Neural cell (in vitro differentiated cells): ENCODE data around the gene CRADD. TPM values are rescaled to one million over a fixed set of nuclear protein-coding genes. Genes with fewer than 3 reads are reported as not detected.

Experiments used
- H2AFZ ChIP-seq: fragments of 200-600, 300-800 bp; sonication (generic), shearing (Covaris generic); 2 replicates; pipeline ENCODE4 v1.6.0; 2014; ENCODE audit warnings: low read depth, mild to moderate bottlenecking, antibody characterized with exemption, low read length, moderate library complexity
- H3F3A ChIP-seq: fragments of 200-600 bp; shearing (Covaris generic); 2 replicates; pipeline ENCODE4 v1.6.1; 2016; ENCODE audit warnings: mild to moderate bottlenecking, moderate library complexity, mixed read lengths, antibody characterized with exemption, low read length; ENCODE audit not compliant: insufficient read depth, poor library complexity, severe bottlenecking
- H3K27ac ChIP-seq: fragments of 200-600, 300-800 bp; sonication (generic), shearing (Covaris generic); 2 replicates; pipeline ENCODE4 v1.5.1; 2014; ENCODE audit warnings: mild to moderate bottlenecking, low read length, moderate library complexity
- H3K27me3 ChIP-seq: fragments of 300-800, 200-600 bp; sonication (generic), shearing (Covaris generic); 2 replicates; pipeline ENCODE4 v1.6.0; 2014; ENCODE audit warnings: mild to moderate bottlenecking, low read depth, low read length, moderate library complexity; ENCODE audit not compliant: insufficient read depth
- H3K36me3 ChIP-seq: fragments of 300-800, 200-600 bp; sonication (generic), shearing (Covaris generic); 2 replicates; pipeline ENCODE4 v1.5.1; 2014; ENCODE audit warnings: mild to moderate bottlenecking, antibody characterized with exemption, low read length, moderate library complexity; ENCODE audit not compliant: insufficient read depth
- H3K4me2 ChIP-seq: fragments of 300-800, 200-600 bp; sonication (generic), shearing (Covaris generic); 2 replicates; pipeline ENCODE4 v1.6.0; 2014; ENCODE audit warnings: mild to moderate bottlenecking, low read length
- H3K4me3 ChIP-seq: fragments of 300-800, 200-600 bp; sonication (generic), shearing (Covaris generic); 2 replicates; pipeline ENCODE4 v1.5.1; 2014; ENCODE audit warnings: mild to moderate bottlenecking, low read length, moderate library complexity
- H3K79me2 ChIP-seq: fragments of 200-600 bp; shearing (Covaris generic); replicated peaks from 2 replicates; pipeline ENCODE4 v1.6.0; 2014; ENCODE audit warnings: mild to moderate bottlenecking, low read length, moderate library complexity; ENCODE audit not compliant: insufficient read depth
- H3K9ac ChIP-seq: fragments of 300-800, 200-600 bp; sonication (generic), shearing (Covaris generic); 2 replicates; pipeline ENCODE4 v1.6.1; 2016; ENCODE audit warnings: mild to moderate bottlenecking, low read length, mixed read lengths
- H3K9me2 ChIP-seq: fragments of 200-600 bp; shearing (Covaris generic); 2 replicates; pipeline ENCODE4 v1.6.1; 2016; ENCODE audit warnings: mild to moderate bottlenecking, low read length, mixed read lengths; ENCODE audit not compliant: insufficient read depth
- H3K9me3 ChIP-seq: fragments of 200-600, 300-800 bp; sonication (generic), shearing (Covaris generic); 2 replicates; pipeline ENCODE4 v1.6.1; 2016; ENCODE audit warnings: mild to moderate bottlenecking, mixed run types, low read length, moderate library complexity, mixed read lengths
- H4K20me1 ChIP-seq: fragments of 200-600 bp; shearing (Covaris generic); 2 replicates; pipeline ENCODE4 v1.6.1; 2016; ENCODE audit warnings: mild to moderate bottlenecking, mixed run types; ENCODE audit not compliant: insufficient read depth
- EP300 ChIP-seq: fragments of 450-650 bp; conservative IDR thresholded peaks from 2 replicates; pipeline ENCODE4 v1.6.1; 2014; ENCODE audit warnings: antibody characterized with exemption, mild to moderate bottlenecking, moderate library complexity; ENCODE audit not compliant: poor library complexity, severe bottlenecking
- EZH2 ChIP-seq: fragments of 200-600, 300-800 bp; shearing (Covaris generic), sonication (generic); IDR thresholded peaks from 2 replicates; pipeline ENCODE4 v1.6.1; 2014; ENCODE audit warnings: antibody characterized with exemption, low read length, borderline replicate concordance, mild to moderate bottlenecking; ENCODE audit not compliant: insufficient read depth, poor library complexity, severe bottlenecking
- MXI1 ChIP-seq: fragments of 450-650 bp; conservative IDR thresholded peaks from 2 replicates; pipeline ENCODE4 v1.6.1; 2014; ENCODE audit warnings: antibody characterized with exemption, mild to moderate bottlenecking; ENCODE audit not compliant: poor library complexity, severe bottlenecking
- POLR2AphosphoS5 ChIP-seq: IDR thresholded peaks from 2 replicates; pipeline ENCODE4 v1.6.1; 2012
- RAD21 ChIP-seq: fragments of 450-650 bp; conservative IDR thresholded peaks from 2 replicates; pipeline ENCODE4 v1.6.1; 2014; ENCODE audit warnings: antibody characterized with exemption, mild to moderate bottlenecking, moderate library complexity
- SMC3 ChIP-seq: fragments of 450-650 bp; conservative IDR thresholded peaks from 2 replicates; pipeline ENCODE4 v1.6.1; 2014; ENCODE audit warnings: antibody characterized with exemption, mild to moderate bottlenecking, moderate library complexity; ENCODE audit not compliant: poor library complexity
- TAF1 ChIP-seq: IDR thresholded peaks from 2 replicates; pipeline ENCODE4 v1.6.1; 2012; ENCODE audit warnings: low read depth
- polyA plus RNA-seq: library from polyadenylated mRNA; depleted of rRNA; stranded (reverse); fragments of >200 nt; gene quantifications from 2 replicates; pipeline ENCODE4 v1.2.3, GENCODE V29; 2014
- TF ChIP-seq, protein P1 (sequence below): fragments of 450-650 bp; IDR thresholded peaks from 2 replicates; pipeline ENCODE4 v1.5.1; 2014; ENCODE audit warnings: antibody characterized with exemption, mild to moderate bottlenecking, moderate library complexity; ENCODE audit not compliant: poor library complexity, severe bottlenecking
- TF ChIP-seq, protein P2 (sequence below): IDR thresholded peaks from 2 replicates; pipeline ENCODE4 v1.6.1; 2012; ENCODE audit warnings: borderline replicate concordance

CRADD gene
- polyA plus RNA-seq, 1 donor from 2014 or later: 23.5 TPM

DNA sequence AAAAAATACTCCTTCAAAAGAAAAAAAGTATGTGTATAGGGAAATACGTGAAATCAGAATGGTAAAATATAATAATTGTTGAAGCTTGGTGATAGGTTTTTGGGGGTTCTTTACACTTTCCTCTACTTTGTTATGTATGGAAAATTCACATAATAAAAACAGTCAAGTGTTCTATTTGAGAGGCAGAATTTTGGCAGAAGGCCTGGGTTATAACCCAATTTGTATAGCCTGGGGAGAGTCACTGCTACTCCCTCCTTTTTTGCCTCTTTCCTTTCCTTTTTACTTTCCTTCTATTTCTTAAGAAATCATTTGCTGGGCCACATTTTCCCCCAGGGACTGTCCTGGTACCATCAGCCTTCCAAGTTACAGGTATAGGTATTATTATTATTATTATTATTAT lies 105.7 kb downstream of the CRADD start:
- no peak overlapping the region for H2AFZ ChIP-seq

DNA sequence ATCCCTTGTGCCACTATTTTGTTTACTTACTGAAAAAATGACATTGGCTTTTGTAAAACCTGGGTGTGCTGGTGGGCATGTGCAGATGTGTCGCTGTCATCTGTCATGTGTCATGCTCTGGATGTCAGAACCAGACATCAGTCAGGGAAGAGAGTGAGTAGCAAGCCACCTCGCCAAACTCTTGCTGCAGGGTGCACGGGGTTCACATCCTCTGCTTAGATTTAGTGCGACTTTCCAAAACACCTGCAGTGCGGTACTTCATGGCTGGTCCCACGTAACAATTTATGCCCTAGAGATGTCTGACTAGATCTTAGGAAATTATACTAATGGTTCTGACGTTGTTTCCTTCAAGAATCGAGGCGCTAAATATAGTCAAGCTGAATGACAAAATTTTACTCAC lies 106.7 kb downstream of the CRADD start:
- TF ChIP-seq POLR2AphosphoS5 (peak; percentile 57), EZH2 (no peak), EP300 (peak; percentile 82)
- H4K20me1 ChIP-seq: no peaks in the 10 kb centered on the region
- no peaks in the 10 kb centered on the region for H3K9me2 ChIP-seq
- peak overlapping the region; percentile 26 for H3K4me3 ChIP-seq
- H3K4me2 ChIP-seq: peak overlapping the region; percentile 30
- H3K27ac ChIP-seq: peak overlapping the region; percentile 67
- no peak overlapping the region for H2AFZ ChIP-seq
- no peaks in the 10 kb centered on the region for H3K79me2 ChIP-seq
- H3K27me3 ChIP-seq: no peaks in the 10 kb centered on the region
- no peaks in the 10 kb centered on the region for H3K9me3 ChIP-seq
- no peaks in the 10 kb centered on the region for H3K36me3 ChIP-seq
- peak overlapping the region; percentile 40 for H3K9ac ChIP-seq
- no peaks in the 10 kb centered on the region for H3F3A ChIP-seq

More for the DNA sequence above, 105.7 kb downstream of the CRADD start:
- Histone ChIP-seq H3F3A (no peaks in the 10 kb centered on the region), H3K27me3 (no peaks in the 10 kb centered on the region), H3K9me2 (no peaks in the 10 kb centered on the region), H3K79me2 (no peaks in the 10 kb centered on the region), H3K4me2 (no peak overlapping the region), H4K20me1 (no peaks in the 10 kb centered on the region), H3K27ac (no peak overlapping the region), H3K9me3 (no peaks in the 10 kb centered on the region), H3K9ac (no peak overlapping the region), H3K36me3 (no peaks in the 10 kb centered on the region), H3K4me3 (no peak overlapping the region)
- TF ChIP-seq POLR2AphosphoS5 (no peak), EP300 (no peak), TAF1 (no peak), RAD21 (no peak), MXI1 (no peak), EZH2 (no peak), SMC3 (no peak)
- TF ChIP-seq, protein P1, sequence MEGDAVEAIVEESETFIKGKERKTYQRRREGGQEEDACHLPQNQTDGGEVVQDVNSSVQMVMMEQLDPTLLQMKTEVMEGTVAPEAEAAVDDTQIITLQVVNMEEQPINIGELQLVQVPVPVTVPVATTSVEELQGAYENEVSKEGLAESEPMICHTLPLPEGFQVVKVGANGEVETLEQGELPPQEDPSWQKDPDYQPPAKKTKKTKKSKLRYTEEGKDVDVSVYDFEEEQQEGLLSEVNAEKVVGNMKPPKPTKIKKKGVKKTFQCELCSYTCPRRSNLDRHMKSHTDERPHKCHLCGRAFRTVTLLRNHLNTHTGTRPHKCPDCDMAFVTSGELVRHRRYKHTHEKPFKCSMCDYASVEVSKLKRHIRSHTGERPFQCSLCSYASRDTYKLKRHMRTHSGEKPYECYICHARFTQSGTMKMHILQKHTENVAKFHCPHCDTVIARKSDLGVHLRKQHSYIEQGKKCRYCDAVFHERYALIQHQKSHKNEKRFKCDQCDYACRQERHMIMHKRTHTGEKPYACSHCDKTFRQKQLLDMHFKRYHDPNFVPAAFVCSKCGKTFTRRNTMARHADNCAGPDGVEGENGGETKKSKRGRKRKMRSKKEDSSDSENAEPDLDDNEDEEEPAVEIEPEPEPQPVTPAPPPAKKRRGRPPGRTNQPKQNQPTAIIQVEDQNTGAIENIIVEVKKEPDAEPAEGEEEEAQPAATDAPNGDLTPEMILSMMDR: no peak
- TF ChIP-seq, protein P2, sequence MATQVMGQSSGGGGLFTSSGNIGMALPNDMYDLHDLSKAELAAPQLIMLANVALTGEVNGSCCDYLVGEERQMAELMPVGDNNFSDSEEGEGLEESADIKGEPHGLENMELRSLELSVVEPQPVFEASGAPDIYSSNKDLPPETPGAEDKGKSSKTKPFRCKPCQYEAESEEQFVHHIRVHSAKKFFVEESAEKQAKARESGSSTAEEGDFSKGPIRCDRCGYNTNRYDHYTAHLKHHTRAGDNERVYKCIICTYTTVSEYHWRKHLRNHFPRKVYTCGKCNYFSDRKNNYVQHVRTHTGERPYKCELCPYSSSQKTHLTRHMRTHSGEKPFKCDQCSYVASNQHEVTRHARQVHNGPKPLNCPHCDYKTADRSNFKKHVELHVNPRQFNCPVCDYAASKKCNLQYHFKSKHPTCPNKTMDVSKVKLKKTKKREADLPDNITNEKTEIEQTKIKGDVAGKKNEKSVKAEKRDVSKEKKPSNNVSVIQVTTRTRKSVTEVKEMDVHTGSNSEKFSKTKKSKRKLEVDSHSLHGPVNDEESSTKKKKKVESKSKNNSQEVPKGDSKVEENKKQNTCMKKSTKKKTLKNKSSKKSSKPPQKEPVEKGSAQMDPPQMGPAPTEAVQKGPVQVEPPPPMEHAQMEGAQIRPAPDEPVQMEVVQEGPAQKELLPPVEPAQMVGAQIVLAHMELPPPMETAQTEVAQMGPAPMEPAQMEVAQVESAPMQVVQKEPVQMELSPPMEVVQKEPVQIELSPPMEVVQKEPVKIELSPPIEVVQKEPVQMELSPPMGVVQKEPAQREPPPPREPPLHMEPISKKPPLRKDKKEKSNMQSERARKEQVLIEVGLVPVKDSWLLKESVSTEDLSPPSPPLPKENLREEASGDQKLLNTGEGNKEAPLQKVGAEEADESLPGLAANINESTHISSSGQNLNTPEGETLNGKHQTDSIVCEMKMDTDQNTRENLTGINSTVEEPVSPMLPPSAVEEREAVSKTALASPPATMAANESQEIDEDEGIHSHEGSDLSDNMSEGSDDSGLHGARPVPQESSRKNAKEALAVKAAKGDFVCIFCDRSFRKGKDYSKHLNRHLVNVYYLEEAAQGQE: no peak
